CMK (cell line): ENCODE results near the gene CHST14.
A peak's percentile ranks its signal among the peaks of the same experiment; 100 is the strongest.

Experiments
- DNase-seq: peaks from one replicate; pipeline ENCODE4 v3.0.0-alpha.2; 2010; ENCODE audit warnings: low read depth

The CHST14 gene

DNA sequence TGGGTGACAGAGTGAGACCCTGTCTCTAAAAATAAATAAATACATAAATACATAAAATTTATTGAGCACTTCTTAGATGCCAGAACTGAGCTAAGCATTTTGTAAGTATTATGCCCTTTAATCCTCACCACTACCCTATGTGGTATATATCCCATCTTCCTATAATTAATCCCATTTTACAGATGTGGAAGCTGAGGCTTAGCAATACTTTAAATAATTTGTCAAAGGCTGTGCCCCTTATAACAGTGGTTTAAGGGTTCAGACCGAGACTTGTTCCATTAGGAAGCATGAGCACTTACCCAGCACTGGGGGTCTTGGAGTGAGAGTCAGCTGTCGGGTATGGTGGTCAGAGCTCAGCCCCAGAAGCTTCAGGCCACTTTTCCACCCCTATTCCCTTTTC lies 7.5 kb upstream of the CHST14 start:
- no peak for DNase-seq

DNA sequence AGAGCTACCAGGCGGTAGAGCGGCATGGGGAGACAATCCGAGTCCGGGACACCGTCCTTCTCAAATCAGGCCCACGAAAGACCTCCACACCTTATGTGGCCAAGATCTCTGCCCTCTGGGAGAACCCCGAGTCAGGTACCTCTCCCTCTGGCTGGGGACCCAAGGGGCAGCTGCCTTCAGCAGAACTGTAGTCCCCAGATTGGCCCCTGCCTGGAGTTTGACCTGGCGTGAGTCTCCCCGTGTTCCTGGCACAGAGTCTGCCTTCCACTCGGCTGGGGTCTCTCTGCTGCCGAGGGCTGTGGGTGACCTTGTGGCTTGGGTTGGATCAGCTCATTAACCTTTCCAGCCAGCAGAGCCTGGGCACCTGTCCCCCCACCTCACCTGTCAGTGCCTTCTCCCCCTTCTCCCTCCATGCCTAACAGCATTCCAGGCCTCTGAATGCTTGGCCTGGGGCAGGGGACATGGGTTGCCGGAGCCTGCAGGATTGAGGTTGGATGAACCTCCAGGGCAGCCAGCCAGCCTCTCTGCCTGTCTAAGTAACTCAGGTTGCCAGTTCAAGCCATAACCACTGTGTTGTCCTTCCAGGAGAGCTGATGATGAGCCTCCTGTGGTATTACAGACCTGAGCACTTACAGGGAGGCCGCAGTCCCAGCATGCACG lies 6.8 kb upstream of the CHST14 start:
- DNase-seq, result no peak

DNA sequence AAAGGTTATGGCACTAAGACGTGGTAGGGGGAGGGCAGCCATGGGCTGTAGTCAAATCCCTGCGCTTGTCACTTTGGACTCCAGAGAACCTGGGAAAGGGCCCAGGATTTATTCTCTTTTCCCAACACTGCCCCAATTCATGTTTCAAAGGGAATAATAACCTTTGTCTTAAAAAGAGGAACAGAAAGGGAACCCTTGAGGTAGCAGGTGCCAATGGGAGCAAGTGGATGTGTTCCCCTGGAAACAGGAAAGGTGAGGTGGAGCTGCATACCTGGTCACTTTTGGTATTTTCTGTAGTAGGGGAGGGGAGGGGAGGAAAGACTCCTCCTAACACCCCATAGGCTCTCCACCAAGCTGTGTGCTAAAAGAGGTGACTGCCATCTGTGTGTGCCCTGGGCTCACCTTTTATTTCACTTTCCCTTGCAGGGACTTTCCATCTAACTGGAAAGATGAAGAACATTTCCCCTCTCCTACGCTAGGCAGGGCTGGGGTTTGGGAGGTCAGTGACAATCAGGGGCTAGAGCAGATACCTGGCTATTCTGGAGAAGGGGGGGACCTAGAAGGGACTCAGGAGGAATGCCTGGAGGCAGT lies 6.1 kb upstream of the CHST14 start:
- no peak for DNase-seq

DNA sequence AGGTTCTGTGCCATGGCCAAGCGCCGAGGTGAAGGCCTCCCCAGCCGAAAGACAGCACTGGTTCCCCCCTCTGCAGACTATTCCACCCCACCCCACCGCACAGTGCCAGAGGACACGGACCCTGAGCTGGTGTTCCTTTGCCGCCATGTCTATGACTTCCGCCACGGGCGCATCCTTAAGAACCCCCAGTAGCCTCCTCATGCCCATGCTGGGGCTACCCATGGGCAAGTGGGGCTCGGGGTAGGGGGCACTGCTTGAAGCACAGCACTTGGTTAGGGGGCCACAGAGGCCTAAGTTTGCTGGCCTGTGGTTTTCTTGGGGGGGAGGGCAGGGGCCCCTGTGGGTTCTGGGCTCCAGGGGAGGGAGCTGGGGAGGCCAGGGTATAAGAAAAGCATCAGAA lies 4.8 kb upstream of the CHST14 start:
- DNase-seq, result no peak

DNA sequence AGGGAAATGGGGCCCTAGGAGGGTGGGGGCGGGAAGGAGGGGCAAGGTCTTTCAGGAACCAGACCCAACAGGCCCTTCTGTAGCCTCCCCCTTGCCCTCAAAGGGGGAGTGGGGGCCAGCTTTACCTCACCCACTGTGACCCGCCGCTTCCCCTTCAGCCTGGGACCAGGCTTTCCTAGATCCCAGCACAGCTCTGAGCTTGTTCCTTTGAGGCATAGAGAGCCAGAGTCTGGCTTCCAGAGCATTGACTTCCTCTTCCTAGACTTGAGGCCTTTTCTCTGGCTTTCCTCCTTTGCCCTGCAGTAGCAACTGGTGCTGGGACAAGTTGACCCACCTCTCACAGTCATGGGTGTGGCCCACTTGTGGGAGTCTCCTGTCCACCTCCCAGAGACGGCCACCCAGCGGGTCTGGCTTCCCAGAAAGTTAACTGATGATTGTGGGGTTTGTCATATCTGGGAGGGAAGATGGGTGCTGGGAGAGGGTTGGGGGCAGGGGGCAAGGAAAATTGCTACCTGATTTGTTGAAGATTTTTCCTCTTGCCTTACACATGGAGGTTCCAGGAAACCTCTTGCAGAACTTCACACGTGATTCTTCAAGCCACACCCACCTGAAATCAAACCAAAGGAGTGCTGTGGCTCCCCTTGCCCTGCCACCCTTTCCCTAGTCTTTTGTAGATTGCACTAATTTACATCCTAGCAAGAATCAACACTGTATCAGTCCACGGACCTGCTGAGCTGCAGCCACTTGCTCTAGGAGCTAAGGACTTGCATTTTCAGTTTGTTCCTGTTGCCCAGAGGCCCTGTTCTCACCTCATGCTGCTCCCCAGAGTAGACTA lies 4.1 kb upstream of the CHST14 start:
- DNase-seq, result no peak

DNA sequence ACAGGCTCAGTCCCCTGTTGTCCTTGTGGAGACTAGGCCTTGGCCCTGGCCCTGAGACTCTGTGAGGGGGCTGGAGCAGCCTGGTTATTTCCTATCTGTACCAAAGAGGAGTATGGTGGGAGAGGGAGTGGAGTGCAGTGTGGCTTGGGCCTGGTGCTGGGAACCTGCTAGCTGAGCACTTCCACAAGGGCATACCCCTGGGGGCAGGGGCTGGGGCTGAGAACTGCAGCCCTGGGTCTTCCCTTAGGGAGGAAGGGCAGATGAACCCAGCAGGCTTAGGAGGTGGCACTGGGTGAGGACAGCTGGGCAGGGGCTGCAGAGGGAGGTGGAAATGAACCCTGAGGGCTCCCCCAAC lies 3.5 kb upstream of the CHST14 start:
- DNase-seq, result no peak

DNA sequence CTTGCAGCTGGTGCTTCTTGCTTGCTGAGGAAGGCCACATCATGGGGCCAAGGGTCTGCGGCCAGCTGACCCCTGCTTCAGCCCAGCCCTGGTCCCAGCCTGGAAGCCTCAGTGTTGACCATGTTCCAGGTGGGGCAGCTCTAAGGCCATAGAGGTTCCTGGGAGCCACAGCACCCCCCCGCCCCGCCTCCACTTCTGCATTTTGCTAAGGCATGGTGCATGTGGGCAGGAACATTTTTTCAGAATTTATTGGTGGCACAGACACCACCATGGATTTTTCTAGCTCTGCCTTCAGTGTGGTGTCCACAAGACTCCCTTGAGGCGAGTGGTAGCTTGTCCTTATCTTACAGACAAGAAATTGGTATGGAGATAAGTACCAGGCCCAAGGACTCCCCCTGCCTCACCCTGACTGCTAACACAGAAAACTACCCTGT lies 1.9 kb upstream of the CHST14 start:
- no peak for DNase-seq

GRCh38 chr15:40469776-40470390 lies 901 bp upstream of the CHST14 start:
- DNase-seq, result no peak

- peak; percentile 41 for DNase-seq
These were observed 472 bp downstream of the CHST14 start for GRCh38 chr15:40471105-40471807.

DNA sequence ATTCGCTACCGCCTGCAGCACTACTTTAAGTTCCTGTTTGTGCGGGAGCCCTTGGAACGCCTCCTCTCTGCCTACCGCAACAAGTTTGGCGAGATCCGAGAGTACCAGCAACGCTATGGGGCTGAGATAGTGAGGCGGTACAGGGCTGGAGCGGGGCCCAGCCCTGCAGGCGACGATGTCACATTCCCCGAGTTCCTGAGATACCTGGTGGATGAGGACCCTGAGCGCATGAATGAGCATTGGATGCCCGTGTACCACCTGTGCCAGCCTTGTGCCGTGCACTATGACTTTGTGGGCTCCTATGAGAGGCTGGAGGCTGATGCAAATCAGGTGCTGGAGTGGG lies 995 bp downstream of the CHST14 start:
- DNase-seq, result no peak

GRCh38 chr15:40472171-40472727 lies 1.5 kb downstream of the CHST14 start:
- DNase-seq, result no peak

DNA sequence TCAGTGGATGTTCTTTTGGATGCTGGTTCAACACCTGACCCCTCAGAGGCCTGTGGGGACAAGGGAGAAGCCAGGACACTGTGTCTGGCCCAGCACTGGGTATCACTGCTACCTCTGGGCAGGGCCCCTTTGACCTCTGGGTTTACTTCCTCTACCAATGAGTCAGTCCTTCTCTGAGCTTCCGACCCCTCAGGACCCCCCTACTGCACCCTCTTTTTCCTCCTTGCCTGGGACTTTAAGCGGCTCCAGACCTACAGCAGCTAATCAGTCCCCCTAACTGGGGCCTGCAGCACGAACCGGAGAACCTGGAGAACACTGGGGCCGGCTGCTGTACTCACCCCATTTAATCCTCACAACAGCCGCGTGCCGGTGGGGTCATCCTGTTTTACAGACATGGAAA lies 3.8 kb downstream of the CHST14 start:
- no peak for DNase-seq

- DNase-seq, result no peak
These were observed 7.0 kb downstream of the CHST14 start for GRCh38 chr15:40477642-40478327.

GRCh38 chr15:40479024-40479423 lies 8.2 kb downstream of the CHST14 start:
- DNase-seq, result no peak

GRCh38 chr15:40481341-40482074 lies 10.7 kb downstream of the CHST14 start:
- no peak for DNase-seq

DNA sequence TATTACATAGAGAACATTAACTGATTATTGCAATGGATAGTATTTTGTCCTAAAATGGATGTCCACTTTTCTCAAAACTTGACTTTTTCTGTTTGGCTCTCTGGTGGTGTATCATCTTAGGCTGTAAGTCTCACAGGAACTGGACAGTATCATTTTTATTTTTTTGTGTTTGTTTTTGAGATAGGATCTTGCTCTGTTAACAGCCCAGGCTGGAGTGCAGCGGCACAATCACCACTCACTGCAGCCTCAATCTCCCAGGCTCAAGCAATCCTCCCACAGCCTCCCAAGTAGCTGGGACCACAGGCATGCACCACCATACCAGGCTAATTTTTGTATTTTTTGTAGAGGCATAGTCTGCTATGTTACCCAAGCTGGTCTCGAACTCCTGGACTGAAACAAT lies 13.1 kb downstream of the CHST14 start:
- DNase-seq, result no peak

DNA sequence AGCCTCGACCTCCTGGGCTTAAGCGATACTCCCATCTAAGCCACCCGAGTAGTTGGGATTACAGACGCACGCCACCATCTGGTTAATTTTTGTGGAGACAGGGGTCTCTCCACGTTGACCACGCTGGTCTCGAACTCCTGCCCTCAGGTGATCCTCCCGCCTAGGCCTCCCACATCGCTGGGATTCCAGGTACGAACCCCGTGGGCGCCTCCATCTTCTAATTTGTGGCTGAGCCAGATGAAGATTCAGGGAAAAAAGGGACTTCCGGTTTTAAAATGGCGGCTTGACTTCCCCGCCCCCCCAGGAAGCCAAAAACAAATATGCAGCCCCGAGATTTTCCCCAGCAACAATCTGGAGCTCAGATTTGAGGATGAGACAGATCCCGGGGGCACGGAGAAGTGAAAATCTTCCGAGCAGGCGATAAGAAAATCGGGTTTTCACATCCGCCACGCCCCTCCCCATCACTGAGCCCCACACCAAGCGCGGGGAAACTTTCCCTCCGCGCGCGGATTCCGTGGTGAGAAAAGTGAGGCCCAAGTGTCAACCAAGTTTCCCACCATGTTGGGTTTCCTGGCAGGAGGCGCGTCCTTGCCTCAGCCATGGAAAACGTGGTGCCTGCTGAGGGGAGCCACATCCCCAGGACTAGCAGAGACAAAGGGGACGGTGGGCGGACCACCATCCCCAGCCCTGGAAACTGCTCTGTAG lies 15.4 kb downstream of the CHST14 start:
- DNase-seq, result no peak

- no peak for DNase-seq
These were observed 17.3 kb downstream of the CHST14 start for GRCh38 chr15:40487816-40488682.
